Pons (tissue), 1 donor: ENCODE data around the gene FOXB2.

Experiments used
- DNase-seq: peaks from one replicate; pipeline ENCODE4 v3.0.0-alpha.2; 2016; ENCODE audit warnings: low spot score

Gene FOXB2

DNA sequence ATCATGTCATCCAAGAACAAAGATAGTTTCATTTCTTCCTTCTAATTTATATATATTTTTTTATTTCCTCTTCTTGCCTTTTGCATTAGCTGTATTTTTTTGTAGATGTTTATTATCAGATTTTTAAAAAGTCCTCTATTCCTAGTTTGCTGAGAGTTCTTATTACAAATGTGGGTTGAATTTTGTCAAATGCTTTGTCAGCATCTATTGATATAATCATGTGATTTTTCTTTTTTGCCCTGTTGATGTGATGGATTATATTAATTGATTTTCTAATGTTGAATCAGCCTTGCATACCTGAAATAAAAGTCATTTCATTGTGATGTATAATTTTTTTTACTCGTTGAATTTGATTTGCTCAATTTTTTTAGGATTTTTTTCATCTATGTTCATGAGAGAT, 46.9 kb downstream of the FOXB2 start:
- DNase-seq: no peak
